ENCODE data around the gene COPE. TPM values are rescaled to one million over a fixed set of nuclear protein-coding genes. Genes with fewer than 3 reads are reported as not detected.

COPE gene
- total RNA-seq, 2 donors from 2014 or later, result 134 to 266 TPM

GRCh38 chr19:18915639-18916038 lies 3.5 kb downstream of the COPE start:
- ATAC-seq (ENCODE audit: insufficient number of reproducible peaks, low FRiP score, low read depth) (no peak), DNase-seq (ENCODE audit: low spot score) (no peak)
- H3K4me1 ChIP-seq (ENCODE audit: control insufficient read depth in 1 of 2, low read depth in 2 of 2), result peaks cover 16 to 28% of the 10 kb centered on the region in 2 donors
- no peak overlapping the region for H3K4me3 ChIP-seq
- peaks cover 25% of the 10 kb centered on the region for H3K36me3 ChIP-seq
- TF ChIP-seq, protein P1, sequence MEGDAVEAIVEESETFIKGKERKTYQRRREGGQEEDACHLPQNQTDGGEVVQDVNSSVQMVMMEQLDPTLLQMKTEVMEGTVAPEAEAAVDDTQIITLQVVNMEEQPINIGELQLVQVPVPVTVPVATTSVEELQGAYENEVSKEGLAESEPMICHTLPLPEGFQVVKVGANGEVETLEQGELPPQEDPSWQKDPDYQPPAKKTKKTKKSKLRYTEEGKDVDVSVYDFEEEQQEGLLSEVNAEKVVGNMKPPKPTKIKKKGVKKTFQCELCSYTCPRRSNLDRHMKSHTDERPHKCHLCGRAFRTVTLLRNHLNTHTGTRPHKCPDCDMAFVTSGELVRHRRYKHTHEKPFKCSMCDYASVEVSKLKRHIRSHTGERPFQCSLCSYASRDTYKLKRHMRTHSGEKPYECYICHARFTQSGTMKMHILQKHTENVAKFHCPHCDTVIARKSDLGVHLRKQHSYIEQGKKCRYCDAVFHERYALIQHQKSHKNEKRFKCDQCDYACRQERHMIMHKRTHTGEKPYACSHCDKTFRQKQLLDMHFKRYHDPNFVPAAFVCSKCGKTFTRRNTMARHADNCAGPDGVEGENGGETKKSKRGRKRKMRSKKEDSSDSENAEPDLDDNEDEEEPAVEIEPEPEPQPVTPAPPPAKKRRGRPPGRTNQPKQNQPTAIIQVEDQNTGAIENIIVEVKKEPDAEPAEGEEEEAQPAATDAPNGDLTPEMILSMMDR (IDR thresholded peaks at IDR 0.05), result no peak
- H3K27me3 ChIP-seq (replicated peaks; ENCODE audit: insufficient read depth), result no peaks in the 10 kb centered on the region
- H3K27ac ChIP-seq, result no peak overlapping the region
- no peaks in the 10 kb centered on the region for H3K9me3 ChIP-seq

- peaks cover 28% of the 10 kb centered on the region for H3K36me3 ChIP-seq
- ATAC-seq (ENCODE audit: insufficient number of reproducible peaks, low FRiP score, low read depth), result no peak
- TF ChIP-seq, protein P1 (IDR thresholded peaks at IDR 0.05), result no peak
Measured at GRCh38 chr19:18913466-18913865, 5.7 kb downstream of the COPE start.

GRCh38 chr19:18912933-18913332 lies 6.3 kb downstream of the COPE start:
- no peak overlapping the region for H3K27ac ChIP-seq
- ATAC-seq (ENCODE audit: insufficient number of reproducible peaks, low FRiP score, low read depth), result no peak
- peaks cover 4 to 10% of the 10 kb centered on the region in 2 donors for H3K4me1 ChIP-seq (ENCODE audit: control insufficient read depth in 1 of 2, low read depth in 2 of 2)
- no peak overlapping the region for H3K4me3 ChIP-seq
- TF ChIP-seq, protein P1 (IDR thresholded peaks at IDR 0.05), result no peak
- H3K9me3 ChIP-seq, result no peaks in the 10 kb centered on the region
- no peaks in the 10 kb centered on the region for H3K27me3 ChIP-seq (replicated peaks; ENCODE audit: insufficient read depth)
- DNase-seq (ENCODE audit: low spot score), result no peak
- H3K36me3 ChIP-seq, result peaks cover 31% of the 10 kb centered on the region

More at GRCh38 chr19:18913466-18913865, 5.7 kb downstream of the COPE start:
- Histone ChIP-seq H3K4me3 (no peak overlapping the region), H3K27me3 (replicated peaks; ENCODE audit: insufficient read depth) (no peaks in the 10 kb centered on the region), H3K4me1 (ENCODE audit: control insufficient read depth in 1 of 2, low read depth in 2 of 2) (peaks cover 7 to 16% of the 10 kb centered on the region in 2 donors), H3K9me3 (no peaks in the 10 kb centered on the region), H3K27ac (no peak overlapping the region)
- DNase-seq (ENCODE audit: low spot score), result no peak

GRCh38 chr19:18910801-18911436 lies 8.3 kb downstream of the COPE start:
- TF ChIP-seq, protein P1 (IDR thresholded peaks at IDR 0.05), result no peak
- H3K27ac ChIP-seq, result no peak overlapping the region
- no peak overlapping the region for H3K4me3 ChIP-seq
- H3K27me3 ChIP-seq (replicated peaks; ENCODE audit: insufficient read depth), result no peaks in the 10 kb centered on the region
- H3K4me1 ChIP-seq (ENCODE audit: control insufficient read depth in 1 of 2, low read depth in 2 of 2), result no peaks in the 10 kb centered on the region
- no peaks in the 10 kb centered on the region for H3K9me3 ChIP-seq
- DNase-seq (ENCODE audit: low spot score) (no peak), ATAC-seq (ENCODE audit: insufficient number of reproducible peaks, low FRiP score, low read depth) (no peak)
- peaks cover 48% of the 10 kb centered on the region for H3K36me3 ChIP-seq

- Histone ChIP-seq H3K4me3 (no peak overlapping the region), H3K36me3 (peaks cover 57% of the 10 kb centered on the region)
Measured at GRCh38 chr19:18910010-18910409, 9.2 kb downstream of the COPE start.

More at GRCh38 chr19:18910010-18910409, 9.2 kb downstream of the COPE start:
- no peaks in the 10 kb centered on the region for H3K4me1 ChIP-seq (ENCODE audit: control insufficient read depth in 1 of 2, low read depth in 2 of 2)
- DNase-seq (ENCODE audit: low spot score) (no peak), ATAC-seq (ENCODE audit: insufficient number of reproducible peaks, low FRiP score, low read depth) (no peak)
- no peaks in the 10 kb centered on the region for H3K27me3 ChIP-seq (replicated peaks; ENCODE audit: insufficient read depth)
- TF ChIP-seq, protein P1 (IDR thresholded peaks at IDR 0.05), result no peak
- no peaks in the 10 kb centered on the region for H3K9me3 ChIP-seq
- no peak overlapping the region for H3K27ac ChIP-seq

All from thoracic aorta (tissue), 2 donors.